IMR-90 (cell line): ENCODE results near the gene AGXT2. TPM values are rescaled to one million over a fixed set of nuclear protein-coding genes. Genes with fewer than 3 reads are reported as not detected.

ENCODE experiments used
- ATAC-seq: fragments of 200-7000 bp; cut with Tn5 transposase; 2 replicates; pipeline ENCODE4 v1.9.1; 2020; ENCODE audit warnings: low read depth, mild to moderate bottlenecking, moderate library complexity
- BruUV-seq: library from RNA; stranded (reverse); fragments of 400-500 nt; replicated peaks from 2 replicates; lab custom pipeline; 2021; lab: Mats Ljungman, UMichigan
- CTCF ChIA-PET: fragments of 300-600 bp; formaldehyde crosslinking; extraction: SDS; loops from one replicate; lab custom pipeline; 2021; ENCODE audit warnings: antibody characterized with exemption; lab: Yijun Ruan, JAX
- POLR2A ChIA-PET: fragments of 300-600 bp; sonication (Branson Sonifier 250); formaldehyde crosslinking; loops from one replicate; lab custom pipeline; 2022; ENCODE audit warnings: antibody characterized with exemption; ENCODE audit not compliant: unreplicated experiment; lab: Charles Lee
- DNase-seq: peaks from one replicate; pipeline ENCODE4 v3.0.0; 2013
- H2AFZ ChIP-seq: replicated peaks from 2 replicates; pipeline ENCODE3; 2013; ENCODE audit warnings: low read length, mild to moderate bottlenecking; ENCODE audit not compliant: poor library complexity
- H2AK5ac ChIP-seq: 2 replicates; pipeline ENCODE4 v1.6.1; 2013; ENCODE audit warnings: low read depth, low read length, inconsistent platforms
- H2AK9ac ChIP-seq: replicated peaks from 2 replicates; pipeline ENCODE3; 2013; ENCODE audit warnings: mild to moderate bottlenecking, low read depth, low read length, moderate library complexity; ENCODE audit not compliant: poor library complexity
- H2BK120ac ChIP-seq: 2 replicates; pipeline ENCODE4 v1.6.1; 2013; ENCODE audit warnings: low read depth, low read length, inconsistent platforms
- H2BK15ac ChIP-seq: 3 replicates; pipeline ENCODE4 v1.6.1; 2013; ENCODE audit warnings: low read depth, low read length, inconsistent platforms
- H2BK20ac ChIP-seq: 2 replicates; pipeline ENCODE4 v1.6.1; 2013; ENCODE audit warnings: low read depth, mild to moderate bottlenecking, inconsistent platforms, low read length, moderate library complexity
- H2BK5ac ChIP-seq: 2 replicates; pipeline ENCODE4 v1.6.1; 2013; ENCODE audit warnings: mild to moderate bottlenecking, low read depth, low read length, inconsistent platforms; ENCODE audit not compliant: poor library complexity, severe bottlenecking
- H3K14ac ChIP-seq: replicated peaks from 2 replicates; pipeline ENCODE4 v1.6.1; 2013; ENCODE audit warnings: low read depth, low read length, inconsistent platforms
- H3K18ac ChIP-seq: 2 replicates; pipeline ENCODE4 v1.6.1; 2013; ENCODE audit warnings: low read depth, low read length, control low read depth
- H3K23ac ChIP-seq: 2 replicates; pipeline ENCODE4 v1.6.1; 2013; ENCODE audit warnings: low read depth, low read length, inconsistent platforms
- H3K27ac ChIP-seq: 2 replicates; pipeline ENCODE4 v1.5.1; 2013; ENCODE audit warnings: mild to moderate bottlenecking, control low read depth, low read length; ENCODE audit not compliant: insufficient read depth
- H3K27me3 ChIP-seq: 2 replicates; pipeline ENCODE4 v1.6.1; 2013; ENCODE audit warnings: low read length; ENCODE audit not compliant: control insufficient read depth, insufficient read depth
- H3K36me3 ChIP-seq: 2 replicates; pipeline ENCODE4 v1.6.1; 2013; ENCODE audit warnings: low read length, mixed read lengths; ENCODE audit not compliant: control insufficient read depth, insufficient read depth
- H3K4ac ChIP-seq: 2 replicates; pipeline ENCODE4 v1.6.1; 2013; ENCODE audit warnings: low read depth, low read length, inconsistent platforms
- H3K4me1 ChIP-seq: 2 replicates; pipeline ENCODE4 v1.6.1; 2013; ENCODE audit warnings: low read length, mixed read lengths; ENCODE audit not compliant: control insufficient read depth, insufficient read depth
- H3K4me2 ChIP-seq: 2 replicates; pipeline ENCODE4 v1.6.1; 2013; ENCODE audit warnings: low read depth, mild to moderate bottlenecking, control low read depth, low read length, moderate library complexity
- H3K4me3 ChIP-seq: 2 replicates; pipeline ENCODE4 v1.5.1; 2013; ENCODE audit warnings: low read depth, mild to moderate bottlenecking, control low read depth, low read length, moderate library complexity; ENCODE audit not compliant: insufficient read depth
- H3K56ac ChIP-seq: 2 replicates; pipeline ENCODE4 v1.6.1; 2013; ENCODE audit warnings: low read length, inconsistent platforms; ENCODE audit not compliant: insufficient read depth; ENCODE audit errors: extremely low read depth
- H3K79me1 ChIP-seq, 2 experiments: 2 replicates each; pipeline ENCODE4 v1.6.1; 2013; ENCODE audit warnings: low read length in 2 of 2, inconsistent platforms in 1 of 2, low read depth in 1 of 2
- H3K9ac ChIP-seq: 2 replicates; pipeline ENCODE4 v1.6.1; 2013; ENCODE audit warnings: low read depth, low read length, control low read depth
- H3K9me1 ChIP-seq: 2 replicates; pipeline ENCODE4 v1.6.1; 2013; ENCODE audit warnings: low read length, inconsistent platforms; ENCODE audit not compliant: insufficient read depth
- H3K9me3 ChIP-seq: 2 replicates; pipeline ENCODE4 v1.6.1; 2013; ENCODE audit warnings: low read length; ENCODE audit not compliant: control insufficient read depth, insufficient read depth
- H4K20me1 ChIP-seq: 2 replicates; pipeline ENCODE4 v1.6.1; 2013; ENCODE audit warnings: low read length, inconsistent platforms; ENCODE audit not compliant: insufficient read depth
- H4K5ac ChIP-seq: 2 replicates; pipeline ENCODE4 v1.6.1; 2013; ENCODE audit warnings: mild to moderate bottlenecking, low read depth, low read length, control low read depth
- H4K8ac ChIP-seq, 2 experiments: 2 replicates each; pipeline ENCODE4 v1.6.1; 2013; ENCODE audit warnings: low read depth in 2 of 2, low read length in 2 of 2, control low read depth in 1 of 2, inconsistent platforms in 1 of 2
- H4K91ac ChIP-seq: 2 replicates; pipeline ENCODE4 v1.6.1; 2013; ENCODE audit warnings: low read depth, low read length, inconsistent platforms; ENCODE audit not compliant: insufficient read depth
- BHLHE40 ChIP-seq: fragments of 150-350 bp; IDR thresholded peaks from 2 replicates; pipeline ENCODE4 v1.6.1; 2016; ENCODE audit warnings: mild to moderate bottlenecking, low read depth, low read length
- CEBPB ChIP-seq: IDR thresholded peaks from 2 replicates; pipeline ENCODE4 v1.6.1; 2012; ENCODE audit warnings: low read depth, low read length, improper control_type of control experiment
- CHD1 ChIP-seq: IDR thresholded peaks from 2 replicates; pipeline ENCODE4 v1.6.1; 2012; ENCODE audit warnings: low read depth, low read length, improper control_type of control experiment
- CTCF ChIP-seq: conservative IDR thresholded peaks from 2 replicates; pipeline ENCODE4 v1.5.1; 2012; ENCODE audit warnings: mild to moderate bottlenecking, low read depth, low read length, improper control_type of control experiment
- FOS ChIP-seq: fragments of 150-350 bp; IDR thresholded peaks from 2 replicates; pipeline ENCODE4 v1.6.1; 2016; ENCODE audit warnings: low read depth, low read length
- MAFK ChIP-seq: IDR thresholded peaks from 2 replicates; pipeline ENCODE4 v1.6.1; 2012; ENCODE audit warnings: low read depth, low read length, improper control_type of control experiment
- MAZ ChIP-seq: IDR thresholded peaks from 2 replicates; pipeline ENCODE4 v1.6.1; 2012; ENCODE audit warnings: low read depth, mild to moderate bottlenecking, low read length, improper control_type of control experiment, moderate library complexity, borderline replicate concordance
- MXI1 ChIP-seq: IDR thresholded peaks from 2 replicates; pipeline ENCODE4 v1.6.1; 2012; ENCODE audit warnings: low read depth, mild to moderate bottlenecking, low read length, moderate library complexity, borderline replicate concordance
- NFE2L2 ChIP-seq: fragments of 150-350 bp; IDR thresholded peaks from 2 replicates; pipeline ENCODE4 v1.6.1; 2016; ENCODE audit warnings: low read depth, mild to moderate bottlenecking, low read length
- POLR2A ChIP-seq: IDR thresholded peaks from 2 replicates; pipeline ENCODE4 v1.6.1; 2012; ENCODE audit warnings: mild to moderate bottlenecking, low read depth, low read length
- RAD21 ChIP-seq: IDR thresholded peaks from 2 replicates; pipeline ENCODE4 v1.6.1; 2012; ENCODE audit warnings: low read length, improper control_type of control experiment
- RCOR1 ChIP-seq: IDR thresholded peaks from 2 replicates; pipeline ENCODE4 v1.6.1; 2012; ENCODE audit warnings: mild to moderate bottlenecking, low read length, improper control_type of control experiment; ENCODE audit not compliant: insufficient replicate concordance
- RFX5 ChIP-seq: IDR thresholded peaks from 2 replicates; pipeline ENCODE4 v1.8.0; 2012; ENCODE audit warnings: low read depth, mild to moderate bottlenecking, low read length, moderate library complexity
- SMC3 ChIP-seq: fragments of 150-350 bp; IDR thresholded peaks from 2 replicates; pipeline ENCODE4 v1.6.1; 2016; ENCODE audit warnings: low read depth, mild to moderate bottlenecking, antibody characterized with exemption, low read length, moderate library complexity
- WGBS, 2 experiments: methylation state at CpG; one replicate each; pipeline versions ENCODE4 v1.1.5 to v1.1.7; 2013; ENCODE audit warnings: missing lambda C conversion rate in 2 of 2; ENCODE audit not compliant: insufficient read length in 1 of 2; ENCODE audit errors: extremely low coverage in 2 of 2; 5-methylcytosine and 5-hydroxymethylcytosine counted together
- dilution Hi-C: fragments of 300-500 bp; cut with HindIII; formaldehyde crosslinking; loops from one replicate; pipeline ENCODE4 v1.14.3; 2018; ENCODE audit warnings: low sequenced_read_pairs; ENCODE audit not compliant: unreplicated experiment
- in situ Hi-C: fragments of 300-500 bp; cut with MboI; formaldehyde crosslinking; loops from 3 replicates; pipeline ENCODE4 v1.14.3; 2019; ENCODE audit warnings: low sequenced_read_pairs, inconsistent platforms, mixed read lengths
- intact Hi-C: fragments of 100-400 bp; cut with micrococcal nuclease; formaldehyde crosslinking; loops from 2 replicates; pipeline ENCODE4 v1.10.0; 2022
- polyA plus RNA-seq, 3 experiments: library from polyadenylated mRNA; depleted of rRNA; stranded (reverse); fragments of >200 nt; gene quantifications; 2 replicates each; pipeline ENCODE4 v1.2.3, GENCODE V29; 2012; ENCODE audit warnings: low replicate concordance in 1 of 3
- total RNA-seq: library from RNA; depleted of rRNA; stranded (reverse); fragments of >200 nt; gene quantifications from 2 replicates; pipeline ENCODE4 v1.2.3, GENCODE V29; 2012
- TF ChIP-seq, protein P1 (sequence below): fragments of 150-350 bp; IDR thresholded peaks from 2 replicates; pipeline ENCODE4 v1.6.1; 2017; ENCODE audit warnings: mild to moderate bottlenecking, antibody characterized with exemption, low read length, low read depth
- TF ChIP-seq, protein P2 (sequence below): fragments of 150-350 bp; IDR thresholded peaks from 2 replicates; pipeline ENCODE4 v1.6.1; 2016; ENCODE audit warnings: low read depth, mild to moderate bottlenecking, low read length, moderate library complexity, borderline replicate concordance

The AGXT2 gene
- total and polyA plus RNA-seq, 2 of the 4 experiments (the other 2 are of a cell fraction), result not detected

DNA sequence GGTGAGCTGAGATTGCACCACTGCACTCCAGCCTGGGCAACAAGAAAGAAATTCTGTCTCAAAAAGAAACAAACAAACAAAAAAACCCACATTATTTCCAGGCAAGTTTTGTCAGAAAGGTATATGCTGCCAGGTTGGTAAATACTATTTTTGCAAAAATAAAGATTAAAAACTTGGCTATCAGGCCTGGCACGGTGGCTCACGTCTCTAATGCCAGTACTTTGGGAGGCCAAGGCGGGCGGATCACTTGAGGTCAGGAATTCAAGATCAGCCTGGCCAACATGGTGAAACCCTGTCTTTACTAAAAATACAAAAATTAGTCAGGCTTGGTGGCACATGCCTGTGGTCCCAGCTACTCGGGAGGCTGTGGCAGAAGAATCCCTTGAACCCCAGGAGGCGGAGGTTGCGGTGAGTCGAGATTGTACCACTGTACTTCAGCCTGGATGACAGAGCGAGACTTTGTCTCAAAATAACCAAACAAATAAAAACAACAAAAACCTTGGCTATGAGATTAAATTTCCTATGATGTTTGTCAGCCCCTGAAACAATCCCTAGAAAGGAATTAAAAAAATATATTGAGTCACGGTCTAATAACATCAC is 22.7 kb downstream of the AGXT2 start:
- H3K36me3 ChIP-seq, result no peaks in the 10 kb centered on the region
- in situ Hi-C loops, result no loop called here
- no peak overlapping the region for H3K27ac ChIP-seq
- no peak overlapping the region for H3K4me3 ChIP-seq
- no peak overlapping the region for H3K4ac ChIP-seq
- no peaks in the 10 kb centered on the region for H4K20me1 ChIP-seq
- no peak overlapping the region for H2BK5ac ChIP-seq
- H3K56ac ChIP-seq, result no peak overlapping the region
- no peak overlapping the region for H3K14ac ChIP-seq
- H3K18ac ChIP-seq, result no peak overlapping the region
- H2BK20ac ChIP-seq, result no peak overlapping the region
- no peak overlapping the region for H2AFZ ChIP-seq
- H3K23ac ChIP-seq, result no peak overlapping the region
- H3K4me2 ChIP-seq, result no peak overlapping the region
- H3K79me1 ChIP-seq, result no peaks in the 10 kb centered on the region
- DNase-seq (no peak), ATAC-seq (no peak)
- H2AK5ac ChIP-seq, result no peak overlapping the region
- no peaks in the 10 kb centered on the region for H3K9me1 ChIP-seq
- ChIA-PET POLR2A (no interaction called here), CTCF (interaction anchor here (1.0 kb wide), 1 partner anchor 22 kb away, joined by 5 read pairs; no protein-coding TSS in a partner anchor)
- H4K91ac ChIP-seq, result no peak overlapping the region
- H2AK9ac ChIP-seq, result no peak overlapping the region
- H3K9me3 ChIP-seq, result no peaks in the 10 kb centered on the region
- peaks cover 2% of the 10 kb centered on the region for H3K27me3 ChIP-seq
- no CpG with 5 or more reads among the region's 10 CpGs for WGBS, 2 experiments
- dilution Hi-C loops, result no loop called here
- H3K4me1 ChIP-seq, result no peaks in the 10 kb centered on the region
- no peak overlapping the region for H2BK15ac ChIP-seq
- BruUV-seq, result no TSS peak
- H2BK120ac ChIP-seq, result no peak overlapping the region
- no peak overlapping the region for H3K9ac ChIP-seq
- intact Hi-C loops, result no loop called here
- H4K8ac ChIP-seq, result no peak overlapping the region
- no peak for TF ChIP-seq SMC3
- TF ChIP-seq RCOR1, result no peak
- TF ChIP-seq, protein P1, sequence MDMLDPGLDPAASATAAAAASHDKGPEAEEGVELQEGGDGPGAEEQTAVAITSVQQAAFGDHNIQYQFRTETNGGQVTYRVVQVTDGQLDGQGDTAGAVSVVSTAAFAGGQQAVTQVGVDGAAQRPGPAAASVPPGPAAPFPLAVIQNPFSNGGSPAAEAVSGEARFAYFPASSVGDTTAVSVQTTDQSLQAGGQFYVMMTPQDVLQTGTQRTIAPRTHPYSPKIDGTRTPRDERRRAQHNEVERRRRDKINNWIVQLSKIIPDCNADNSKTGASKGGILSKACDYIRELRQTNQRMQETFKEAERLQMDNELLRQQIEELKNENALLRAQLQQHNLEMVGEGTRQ, result no peak
- no peak for TF ChIP-seq MAZ
- TF ChIP-seq MAFK, result no peak
- TF ChIP-seq CHD1, result no peak
- TF ChIP-seq NFE2L2, result no peak
- no peak for TF ChIP-seq POLR2A
- TF ChIP-seq RAD21, result no peak
- TF ChIP-seq RFX5, result no peak
- no peak for TF ChIP-seq FOS
- TF ChIP-seq BHLHE40, result no peak
- no peak for TF ChIP-seq CEBPB
- no peak for TF ChIP-seq MXI1
- no peak for TF ChIP-seq CTCF
- TF ChIP-seq, protein P2, sequence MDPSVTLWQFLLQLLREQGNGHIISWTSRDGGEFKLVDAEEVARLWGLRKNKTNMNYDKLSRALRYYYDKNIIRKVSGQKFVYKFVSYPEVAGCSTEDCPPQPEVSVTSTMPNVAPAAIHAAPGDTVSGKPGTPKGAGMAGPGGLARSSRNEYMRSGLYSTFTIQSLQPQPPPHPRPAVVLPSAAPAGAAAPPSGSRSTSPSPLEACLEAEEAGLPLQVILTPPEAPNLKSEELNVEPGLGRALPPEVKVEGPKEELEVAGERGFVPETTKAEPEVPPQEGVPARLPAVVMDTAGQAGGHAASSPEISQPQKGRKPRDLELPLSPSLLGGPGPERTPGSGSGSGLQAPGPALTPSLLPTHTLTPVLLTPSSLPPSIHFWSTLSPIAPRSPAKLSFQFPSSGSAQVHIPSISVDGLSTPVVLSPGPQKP, result no peak
- no peak overlapping the region for H4K5ac ChIP-seq
